PFSK-1 (cell line): ENCODE data around the gene PTH1R.

ENCODE experiments used
- POLR2AphosphoS5 ChIP-seq: IDR thresholded peaks from 2 replicates; pipeline ENCODE4 v1.6.1; 2012; ENCODE audit warnings: low read depth, mild to moderate bottlenecking, control low read depth, low read length, moderate library complexity
- SIN3A ChIP-seq: IDR thresholded peaks from 2 replicates; pipeline ENCODE4 v1.6.1; 2012; ENCODE audit warnings: mild to moderate bottlenecking, low read length, moderate library complexity, borderline replicate concordance; ENCODE audit not compliant: insufficient read depth
- TF ChIP-seq, protein P1 (sequence below), 2 experiments: IDR thresholded peaks; 2 replicates each; pipeline versions ENCODE4 v1.6.1 to v1.8.0; 2011 to 2012; ENCODE audit warnings: low read depth in 2 of 2, low read length in 2 of 2, control low read depth in 1 of 2, inconsistent platforms in 1 of 2, mild to moderate bottlenecking in 1 of 2, moderate library complexity in 1 of 2; ENCODE audit not compliant: insufficient read depth in 1 of 2

- TF ChIP-seq, protein P1, sequence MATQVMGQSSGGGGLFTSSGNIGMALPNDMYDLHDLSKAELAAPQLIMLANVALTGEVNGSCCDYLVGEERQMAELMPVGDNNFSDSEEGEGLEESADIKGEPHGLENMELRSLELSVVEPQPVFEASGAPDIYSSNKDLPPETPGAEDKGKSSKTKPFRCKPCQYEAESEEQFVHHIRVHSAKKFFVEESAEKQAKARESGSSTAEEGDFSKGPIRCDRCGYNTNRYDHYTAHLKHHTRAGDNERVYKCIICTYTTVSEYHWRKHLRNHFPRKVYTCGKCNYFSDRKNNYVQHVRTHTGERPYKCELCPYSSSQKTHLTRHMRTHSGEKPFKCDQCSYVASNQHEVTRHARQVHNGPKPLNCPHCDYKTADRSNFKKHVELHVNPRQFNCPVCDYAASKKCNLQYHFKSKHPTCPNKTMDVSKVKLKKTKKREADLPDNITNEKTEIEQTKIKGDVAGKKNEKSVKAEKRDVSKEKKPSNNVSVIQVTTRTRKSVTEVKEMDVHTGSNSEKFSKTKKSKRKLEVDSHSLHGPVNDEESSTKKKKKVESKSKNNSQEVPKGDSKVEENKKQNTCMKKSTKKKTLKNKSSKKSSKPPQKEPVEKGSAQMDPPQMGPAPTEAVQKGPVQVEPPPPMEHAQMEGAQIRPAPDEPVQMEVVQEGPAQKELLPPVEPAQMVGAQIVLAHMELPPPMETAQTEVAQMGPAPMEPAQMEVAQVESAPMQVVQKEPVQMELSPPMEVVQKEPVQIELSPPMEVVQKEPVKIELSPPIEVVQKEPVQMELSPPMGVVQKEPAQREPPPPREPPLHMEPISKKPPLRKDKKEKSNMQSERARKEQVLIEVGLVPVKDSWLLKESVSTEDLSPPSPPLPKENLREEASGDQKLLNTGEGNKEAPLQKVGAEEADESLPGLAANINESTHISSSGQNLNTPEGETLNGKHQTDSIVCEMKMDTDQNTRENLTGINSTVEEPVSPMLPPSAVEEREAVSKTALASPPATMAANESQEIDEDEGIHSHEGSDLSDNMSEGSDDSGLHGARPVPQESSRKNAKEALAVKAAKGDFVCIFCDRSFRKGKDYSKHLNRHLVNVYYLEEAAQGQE (IDR thresholded peaks at IDR 0.05; ENCODE audit: insufficient read depth in 1 of 2, low read depth in 2 of 2, low read length in 2 of 2), result no peak
- TF ChIP-seq POLR2AphosphoS5 (no peak), SIN3A (no peak)
Observed at GRCh38 chr3:46898321-46899150, 21.0 kb downstream of the PTH1R start.
